Lower lobe of right lung (tissue), 2 donors: Measurements from ENCODE around the gene SSBP2. TPM values are rescaled to one million over a fixed set of nuclear protein-coding genes. Genes with fewer than 3 reads are reported as not detected.
A peak's percentile ranks its signal among the peaks of the same experiment; 100 is the strongest.

ENCODE experiments used
- ATAC-seq, 2 donors: fragments of 200-7000 bp; cut with Tn5 transposase; one replicate each; pipeline ENCODE4 v1.9.1; 2020 to 2022; ENCODE audit warnings: mild to moderate bottlenecking in 2 of 2, moderate library complexity in 2 of 2
- DNase-seq: peaks from one replicate; pipeline ENCODE4 v3.0.0-alpha.2; 2020
- H3K27ac ChIP-seq: fragments of 200-600 bp; one replicate; pipeline ENCODE4 v1.8.0; 2022
- H3K27me3 ChIP-seq: fragments of 200-600 bp; one replicate; pipeline ENCODE4 v1.8.0; 2022; ENCODE audit warnings: low read depth
- H3K36me3 ChIP-seq: fragments of 200-600 bp; one replicate; pipeline ENCODE4 v1.8.0; 2022; ENCODE audit warnings: mild to moderate bottlenecking
- H3K4me1 ChIP-seq: fragments of 200-600 bp; one replicate; pipeline ENCODE4 v1.8.0; 2022
- H3K4me3 ChIP-seq: fragments of 200-600 bp; one replicate; pipeline ENCODE4 v1.8.0; 2022; ENCODE audit warnings: mild to moderate bottlenecking
- H3K9me3 ChIP-seq: fragments of 200-600 bp; one replicate; pipeline ENCODE4 v1.8.0; 2022
- intact Hi-C: fragments of 100-400 bp; cut with DNase I; formaldehyde crosslinking; loops from one replicate; pipeline ENCODE4 v1.11.0; 2022
- total RNA-seq: library from RNA; stranded (reverse); fragmentation: NEBNext Ultra II Directional; extraction: Animal tissue kit (Norgen Biotek cat#: 25700); gene quantifications from one replicate; pipeline ENCODE4 v1.2.1, GENCODE V29; 2021
- TF ChIP-seq, protein P1 (sequence below): fragments of 200-600 bp; IDR thresholded peaks from one replicate; pipeline ENCODE4 v1.8.0; 2022; ENCODE audit warnings: antibody characterized with exemption, mild to moderate bottlenecking
- donor health status: DM: no; HTN: yes; CAD: no; lungs with severe emphysema.

SSBP2 gene
- total RNA-seq, 1 donor from 2014 or later: 41.1 TPM

DNA sequence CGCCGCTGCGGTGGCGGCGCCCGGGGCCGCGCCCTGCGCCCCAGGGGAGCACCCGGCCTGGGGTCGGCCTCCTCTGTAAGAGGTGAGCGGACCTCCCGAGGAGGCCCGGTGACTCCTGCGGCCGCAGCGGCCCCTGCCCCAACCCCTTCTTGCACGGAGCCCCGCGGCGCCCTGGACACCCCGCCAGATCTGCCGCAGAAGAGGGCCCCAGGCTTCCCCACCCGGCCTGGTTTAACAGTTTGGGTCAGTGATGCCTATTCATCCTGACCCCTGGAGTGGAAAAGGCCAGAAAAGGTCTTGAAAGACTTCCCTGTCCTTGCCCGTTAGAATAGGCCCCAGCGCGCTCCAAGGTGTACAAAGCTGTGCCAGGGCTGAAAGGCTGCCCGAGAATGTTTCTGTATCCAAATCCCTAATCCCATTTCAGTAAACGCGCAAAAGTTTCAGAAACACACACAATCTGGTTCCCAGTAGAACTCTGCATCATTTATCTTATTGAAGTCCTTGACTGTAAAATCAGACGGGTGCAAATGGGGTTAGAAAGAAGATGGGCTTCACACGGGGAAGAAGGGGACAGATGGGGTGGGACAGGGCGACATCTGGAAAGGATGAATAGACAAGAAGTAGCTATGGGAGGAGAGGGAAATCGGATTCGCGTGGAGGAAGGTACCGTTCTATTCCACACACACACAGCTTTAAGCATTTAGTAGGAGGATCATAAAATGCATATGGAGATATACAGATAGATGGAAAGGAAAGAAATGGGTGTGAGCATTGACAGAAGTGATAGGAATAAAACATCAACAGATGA is 1.1 kb upstream of the SSBP2 start:
- H3K4me1 ChIP-seq: peaks cover 44% of the 10 kb centered on the region
- DNase-seq (peak; percentile 70), ATAC-seq (no peak)
- H3K36me3 ChIP-seq: no peaks in the 10 kb centered on the region
- H3K4me3 ChIP-seq: peak overlapping the region; percentile 70
- H3K27me3 ChIP-seq: no peaks in the 10 kb centered on the region
- no peaks in the 10 kb centered on the region for H3K9me3 ChIP-seq
- H3K27ac ChIP-seq: peak overlapping the region; percentile 97
- intact Hi-C loops: loop anchor here (5.0 kb wide), 1 partner anchor 95 kb away; no protein-coding TSS in a partner anchor
- TF ChIP-seq, protein P1, sequence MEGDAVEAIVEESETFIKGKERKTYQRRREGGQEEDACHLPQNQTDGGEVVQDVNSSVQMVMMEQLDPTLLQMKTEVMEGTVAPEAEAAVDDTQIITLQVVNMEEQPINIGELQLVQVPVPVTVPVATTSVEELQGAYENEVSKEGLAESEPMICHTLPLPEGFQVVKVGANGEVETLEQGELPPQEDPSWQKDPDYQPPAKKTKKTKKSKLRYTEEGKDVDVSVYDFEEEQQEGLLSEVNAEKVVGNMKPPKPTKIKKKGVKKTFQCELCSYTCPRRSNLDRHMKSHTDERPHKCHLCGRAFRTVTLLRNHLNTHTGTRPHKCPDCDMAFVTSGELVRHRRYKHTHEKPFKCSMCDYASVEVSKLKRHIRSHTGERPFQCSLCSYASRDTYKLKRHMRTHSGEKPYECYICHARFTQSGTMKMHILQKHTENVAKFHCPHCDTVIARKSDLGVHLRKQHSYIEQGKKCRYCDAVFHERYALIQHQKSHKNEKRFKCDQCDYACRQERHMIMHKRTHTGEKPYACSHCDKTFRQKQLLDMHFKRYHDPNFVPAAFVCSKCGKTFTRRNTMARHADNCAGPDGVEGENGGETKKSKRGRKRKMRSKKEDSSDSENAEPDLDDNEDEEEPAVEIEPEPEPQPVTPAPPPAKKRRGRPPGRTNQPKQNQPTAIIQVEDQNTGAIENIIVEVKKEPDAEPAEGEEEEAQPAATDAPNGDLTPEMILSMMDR: no peak

DNA sequence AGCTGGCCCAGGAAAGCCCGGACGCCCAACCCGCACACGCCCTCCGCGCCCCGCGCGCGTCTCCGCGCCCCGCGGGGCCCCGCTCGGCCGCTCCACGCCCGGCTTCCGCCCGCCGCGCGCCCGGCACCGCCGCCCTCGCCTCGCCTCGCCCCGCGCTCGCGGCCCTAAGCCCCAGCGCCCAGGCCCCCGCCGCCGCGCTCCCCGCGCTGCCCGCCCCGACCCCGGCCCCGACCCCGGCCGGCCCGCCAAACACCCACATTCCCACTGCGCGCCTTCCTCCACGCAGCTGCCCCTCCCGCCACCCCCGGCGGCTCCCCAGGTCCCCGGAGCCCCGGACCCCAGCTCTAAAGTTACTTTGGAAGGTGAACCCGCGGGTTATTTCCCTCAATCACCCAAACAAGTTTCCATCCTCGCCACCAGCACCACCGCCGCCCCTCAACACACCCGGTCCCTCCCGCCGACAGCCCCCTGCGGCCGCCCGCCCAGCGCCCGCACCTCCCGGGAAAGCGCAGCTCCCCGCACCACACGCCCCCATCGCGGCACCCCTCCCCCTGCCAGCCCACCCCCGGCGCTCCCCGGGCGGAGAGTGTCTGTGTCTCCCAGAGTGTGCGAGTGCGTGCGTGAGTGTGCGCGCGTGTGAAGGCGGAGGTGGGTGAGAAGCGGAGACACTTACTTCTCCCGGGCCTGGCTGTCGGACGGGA is 439 bp downstream of the SSBP2 start:
- Histone ChIP-seq H3K27me3 (no peaks in the 10 kb centered on the region), H3K4me3 (peak overlapping the region; percentile 70), H3K36me3 (no peaks in the 10 kb centered on the region), H3K9me3 (no peaks in the 10 kb centered on the region), H3K4me1 (peaks cover 33% of the 10 kb centered on the region), H3K27ac (peak overlapping the region; percentile 97)
- TF ChIP-seq, protein P1: no peak
- no peak for DNase-seq
- ATAC-seq: peak; percentile 0 to 2
- intact Hi-C loops: loop anchor here (5.0 kb wide), 1 partner anchor 97 kb away; no protein-coding TSS in a partner anchor

DNA sequence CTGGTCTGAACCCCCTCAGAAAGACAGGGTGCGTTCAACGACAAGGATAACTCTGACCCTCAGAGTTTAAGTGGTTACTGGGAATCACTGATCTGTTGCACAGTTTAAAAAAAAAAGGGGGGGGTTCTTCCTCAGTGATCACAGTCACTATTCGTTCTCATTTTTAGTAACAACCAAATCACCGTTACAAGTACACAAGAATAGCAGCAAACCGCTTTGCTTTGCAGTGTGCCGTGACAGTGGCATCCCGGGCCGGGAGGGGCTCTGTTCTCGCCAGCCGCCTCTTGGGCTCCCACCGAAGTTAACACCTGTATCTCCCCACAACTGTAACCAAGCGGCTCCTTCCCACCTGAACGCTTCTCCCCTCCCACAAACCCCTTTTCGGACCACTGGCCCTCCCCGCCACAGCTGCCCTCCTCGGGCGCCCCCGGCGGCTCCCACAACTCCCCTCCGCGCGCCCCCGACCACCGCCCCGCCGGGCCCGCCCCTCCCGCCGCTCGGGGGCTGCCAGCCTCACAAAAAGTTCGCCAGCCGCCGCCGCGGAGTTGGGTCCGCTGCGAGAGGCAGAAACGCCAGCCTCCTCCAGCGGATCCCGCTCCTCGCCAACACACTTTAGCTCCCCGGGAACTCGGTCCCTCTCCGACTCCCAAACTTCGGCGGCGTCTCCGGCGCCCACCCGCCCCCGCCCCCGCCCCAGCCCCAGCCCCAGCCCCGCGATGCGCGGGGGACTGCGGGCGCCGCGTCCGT is 1.2 kb downstream of the SSBP2 start:
- Histone ChIP-seq H3K4me3 (peak overlapping the region; percentile 70), H3K9me3 (no peaks in the 10 kb centered on the region), H3K4me1 (peaks cover 29% of the 10 kb centered on the region), H3K27me3 (no peaks in the 10 kb centered on the region), H3K36me3 (no peaks in the 10 kb centered on the region), H3K27ac (peak overlapping the region; percentile 80)
- DNase-seq: peak; percentile 61
- TF ChIP-seq, protein P1: no peak
- no peak for ATAC-seq
- intact Hi-C loops: loop anchor here (5.0 to 10.0 kb wide), 2 partner anchors 98 to 325 kb away; no protein-coding TSS in a partner anchor

DNA sequence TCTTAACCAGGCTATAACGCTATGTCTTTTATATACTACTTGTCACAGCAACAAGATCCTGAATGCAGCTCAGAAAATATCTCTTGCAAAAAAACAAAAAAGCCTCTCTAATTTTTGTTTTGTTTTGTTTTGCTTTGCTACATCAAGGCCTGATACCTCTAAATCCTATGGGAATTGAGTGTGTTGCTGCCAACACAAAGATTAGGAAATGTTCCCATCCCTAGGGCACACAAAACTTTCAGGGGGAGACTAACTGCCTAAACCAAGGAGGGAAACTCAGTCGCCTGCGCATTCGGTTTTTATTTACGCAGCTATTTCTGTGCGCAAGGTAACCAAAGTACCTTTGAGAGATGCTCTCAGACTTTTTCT is 1.7 kb downstream of the SSBP2 start:
- intact Hi-C loops: loop anchor here (10.0 kb wide), 1 partner anchor 324 kb away; no protein-coding TSS in a partner anchor
- Histone ChIP-seq H3K4me1 (peaks cover 27% of the 10 kb centered on the region), H3K36me3 (no peaks in the 10 kb centered on the region), H3K27me3 (no peaks in the 10 kb centered on the region), H3K9me3 (no peaks in the 10 kb centered on the region), H3K27ac (peak overlapping the region; percentile 80), H3K4me3 (peak overlapping the region; percentile 70)
- TF ChIP-seq, protein P1: no peak
- ATAC-seq (no peak), DNase-seq (no peak)

DNA sequence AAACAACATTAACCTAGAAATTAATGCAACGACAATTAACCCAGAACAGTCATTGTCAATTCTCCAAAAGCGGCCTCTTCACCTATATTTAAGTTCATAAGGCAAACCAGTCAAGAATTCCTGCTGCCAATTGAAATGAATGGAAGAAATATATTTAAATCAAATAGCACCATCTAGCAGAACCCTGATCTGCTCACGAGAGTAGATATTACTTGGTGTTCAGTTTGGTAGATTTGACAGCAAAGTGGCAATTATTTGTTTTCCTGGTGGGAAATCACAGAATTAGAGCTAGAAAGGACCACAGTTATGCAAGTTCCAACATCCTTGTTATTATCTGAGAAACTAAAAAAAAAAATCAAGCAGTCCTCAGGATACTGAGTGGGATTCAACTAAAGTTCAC is 2.3 kb downstream of the SSBP2 start:
- intact Hi-C loops: loop anchor here (10.0 kb wide), 1 partner anchor 324 kb away; no protein-coding TSS in a partner anchor
- no peaks in the 10 kb centered on the region for H3K9me3 ChIP-seq
- DNase-seq (no peak), ATAC-seq (no peak)
- no peaks in the 10 kb centered on the region for H3K36me3 ChIP-seq
- no peak overlapping the region for H3K4me3 ChIP-seq
- no peaks in the 10 kb centered on the region for H3K27me3 ChIP-seq
- TF ChIP-seq, protein P1: no peak
- H3K4me1 ChIP-seq: peaks cover 27% of the 10 kb centered on the region
- no peak overlapping the region for H3K27ac ChIP-seq
